GM21529 (cell line): ENCODE results near the gene LCE2A.

Source experiments
- ATAC-seq: cut with Tn5 transposase; IDR thresholded peaks from one replicate; pipeline ENCODE4 v1.9.1; 2021; ENCODE audit not compliant: unreplicated experiment

The LCE2A gene

DNA sequence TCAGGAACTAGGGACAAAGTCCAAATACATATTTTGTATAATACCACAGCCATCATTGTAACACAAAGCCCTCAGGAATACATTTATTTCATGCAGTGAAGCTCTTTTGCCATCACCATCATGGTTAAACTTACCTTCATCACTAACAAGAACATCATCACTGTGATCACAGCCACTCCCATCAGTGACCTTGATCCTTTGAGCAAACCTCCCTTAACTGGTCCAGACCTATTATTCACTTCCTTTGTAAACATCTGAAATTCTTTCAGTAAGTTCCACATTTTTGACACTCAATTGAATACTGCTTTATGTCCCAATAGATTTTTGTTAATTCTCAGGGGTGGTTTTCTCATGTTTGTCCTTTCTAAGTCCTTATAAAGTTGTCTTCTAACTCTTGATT lies 43.5 kb downstream of the LCE2A start:
- no peak for ATAC-seq

DNA sequence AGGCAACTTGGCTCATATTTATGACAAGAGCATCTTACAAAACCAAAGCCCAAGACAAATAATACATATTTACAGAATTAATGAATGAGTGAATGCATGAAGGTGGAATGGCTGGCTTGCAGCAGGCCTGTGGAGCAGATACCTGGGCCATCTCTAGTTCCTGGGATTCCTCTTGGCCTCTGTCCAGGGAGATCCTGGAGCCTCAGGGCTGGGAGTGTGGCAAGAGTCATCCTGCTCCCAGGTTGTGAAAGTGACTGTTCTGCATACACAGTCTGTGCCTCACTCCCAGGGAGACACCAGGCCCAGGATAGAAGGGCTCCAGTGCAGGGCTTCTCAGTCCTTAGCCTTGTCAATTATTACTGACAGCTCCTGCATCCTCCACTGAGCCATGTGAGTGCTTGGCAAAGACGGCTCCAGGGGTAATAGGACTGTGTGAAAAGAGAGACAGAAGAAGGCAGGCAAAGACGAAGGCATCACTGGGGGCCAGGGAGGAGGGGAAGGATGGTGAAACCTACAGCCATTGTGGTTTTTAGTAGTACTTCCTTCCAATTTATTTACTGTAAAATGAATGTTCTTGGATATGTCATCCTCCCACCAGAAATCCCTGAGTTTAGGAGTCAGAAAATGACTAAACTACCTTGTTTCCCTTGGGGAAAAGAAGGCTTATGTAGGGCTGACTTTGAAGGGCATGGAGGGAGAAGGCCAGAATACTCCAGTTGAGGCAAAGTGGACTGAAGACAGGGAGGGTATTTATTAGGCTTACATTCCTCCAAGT lies 45.4 kb downstream of the LCE2A start:
- ATAC-seq: no peak

DNA sequence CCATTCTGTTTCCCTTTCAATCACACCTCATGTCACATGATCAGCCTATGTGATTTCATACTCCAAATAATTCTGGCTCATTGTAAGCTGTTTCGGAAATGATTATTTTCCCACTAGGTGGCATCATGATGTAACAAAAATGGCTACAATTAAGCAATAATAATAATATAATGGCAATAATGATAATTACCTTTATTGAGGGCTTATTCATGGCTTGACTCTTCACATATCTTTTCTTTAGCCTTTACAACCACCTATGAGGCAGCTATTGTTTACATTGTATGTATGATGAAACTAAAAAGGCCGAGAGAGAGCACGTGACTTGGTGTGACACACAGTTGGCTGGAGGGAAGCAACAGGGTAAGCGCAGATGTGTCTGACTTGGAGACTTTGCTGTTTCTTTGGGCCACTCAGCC lies 47.2 kb downstream of the LCE2A start:
- ATAC-seq: no peak

DNA sequence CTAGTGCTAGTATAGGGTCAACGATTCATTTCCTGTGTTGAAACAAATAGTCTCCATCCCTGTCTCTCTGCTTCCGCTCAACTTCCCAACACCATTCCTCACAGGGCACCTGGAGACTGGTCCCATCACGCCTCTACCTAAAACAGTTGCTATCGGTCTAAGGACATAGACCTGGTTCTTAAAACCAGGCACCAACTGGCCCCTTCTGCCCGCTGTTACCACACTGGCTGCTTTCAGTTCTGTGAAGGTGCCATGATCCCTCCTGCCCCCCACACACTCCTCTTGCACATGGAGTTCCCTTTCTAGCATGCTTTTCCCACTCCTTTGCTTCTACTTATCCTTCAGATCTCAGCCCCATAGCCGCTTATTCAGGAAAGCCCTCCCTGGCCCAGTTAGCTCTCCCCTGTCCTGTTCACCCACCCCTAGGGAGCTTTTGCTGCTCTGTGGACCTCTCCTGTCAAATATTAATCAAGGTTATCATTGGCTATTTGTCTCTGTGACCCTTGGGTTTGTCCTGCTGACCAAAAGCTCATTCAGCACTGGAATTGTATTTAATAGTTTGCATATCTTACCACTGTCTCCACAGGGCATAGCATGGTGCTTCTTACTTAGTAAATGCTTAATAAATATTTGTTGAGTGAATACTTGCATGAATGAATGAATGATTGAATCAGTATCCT lies 47.8 kb downstream of the LCE2A start:
- no peak for ATAC-seq

DNA sequence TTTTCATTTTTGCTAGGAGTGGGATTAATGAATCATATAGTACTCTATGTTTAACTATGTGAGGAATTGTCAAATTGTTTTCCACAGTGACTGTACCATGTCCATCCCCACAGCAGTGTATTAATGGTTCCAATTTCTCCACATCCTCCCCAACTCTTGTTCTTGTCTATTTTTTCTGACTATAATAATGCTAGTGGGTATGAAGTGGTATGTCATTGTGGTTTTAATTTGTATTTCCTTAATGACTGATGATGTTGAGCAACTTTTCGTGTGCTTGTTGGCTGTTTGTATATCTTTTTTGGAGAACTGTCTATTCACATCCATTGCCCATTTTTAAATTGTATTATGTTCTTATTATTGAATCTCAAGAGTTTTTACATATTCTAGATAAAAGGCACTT lies 49.7 kb downstream of the LCE2A start:
- ATAC-seq: no peak
